ENCODE measurements around the gene GABRQ.

DNA sequence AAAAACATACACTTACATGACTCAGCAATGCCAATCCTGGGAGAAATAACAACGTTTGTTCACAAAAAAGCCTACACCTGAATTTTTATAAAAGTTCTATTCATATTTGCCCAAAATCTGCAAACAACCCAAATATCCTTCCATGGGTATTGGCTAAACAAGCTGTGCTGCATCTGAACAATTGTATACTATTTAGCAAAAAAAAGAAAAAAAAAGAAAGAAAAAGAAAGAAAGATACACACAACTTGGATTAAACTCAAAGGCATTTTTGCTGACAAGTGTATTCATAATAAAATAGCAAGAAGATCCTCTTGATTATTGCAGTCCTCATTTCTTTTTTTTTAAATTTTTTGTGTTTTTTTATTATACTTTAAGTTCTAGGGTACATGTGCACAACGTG, 36.4 kb downstream of the GABRQ start:
- TF ChIP-seq, protein P1, sequence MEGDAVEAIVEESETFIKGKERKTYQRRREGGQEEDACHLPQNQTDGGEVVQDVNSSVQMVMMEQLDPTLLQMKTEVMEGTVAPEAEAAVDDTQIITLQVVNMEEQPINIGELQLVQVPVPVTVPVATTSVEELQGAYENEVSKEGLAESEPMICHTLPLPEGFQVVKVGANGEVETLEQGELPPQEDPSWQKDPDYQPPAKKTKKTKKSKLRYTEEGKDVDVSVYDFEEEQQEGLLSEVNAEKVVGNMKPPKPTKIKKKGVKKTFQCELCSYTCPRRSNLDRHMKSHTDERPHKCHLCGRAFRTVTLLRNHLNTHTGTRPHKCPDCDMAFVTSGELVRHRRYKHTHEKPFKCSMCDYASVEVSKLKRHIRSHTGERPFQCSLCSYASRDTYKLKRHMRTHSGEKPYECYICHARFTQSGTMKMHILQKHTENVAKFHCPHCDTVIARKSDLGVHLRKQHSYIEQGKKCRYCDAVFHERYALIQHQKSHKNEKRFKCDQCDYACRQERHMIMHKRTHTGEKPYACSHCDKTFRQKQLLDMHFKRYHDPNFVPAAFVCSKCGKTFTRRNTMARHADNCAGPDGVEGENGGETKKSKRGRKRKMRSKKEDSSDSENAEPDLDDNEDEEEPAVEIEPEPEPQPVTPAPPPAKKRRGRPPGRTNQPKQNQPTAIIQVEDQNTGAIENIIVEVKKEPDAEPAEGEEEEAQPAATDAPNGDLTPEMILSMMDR (IDR thresholded peaks at IDR 0.05): no peak
- TF ChIP-seq POLR2A (IDR thresholded peaks at IDR 0.05): no peak

Data from uterus (tissue), 2 donors.